NCI-H69 (cell line): ENCODE measurements around the gene HTR1D.
"Not testable (repeated sequence)": the region's sequence is repeated elsewhere in the genome, so short reads cannot be mapped to it uniquely, and the experiment has no call there.

ENCODE experiments used
- DNase-seq: peaks from one replicate; lab custom pipeline; 2025; lab: John Stamatoyannopoulos, UW

Gene HTR1D

DNA sequence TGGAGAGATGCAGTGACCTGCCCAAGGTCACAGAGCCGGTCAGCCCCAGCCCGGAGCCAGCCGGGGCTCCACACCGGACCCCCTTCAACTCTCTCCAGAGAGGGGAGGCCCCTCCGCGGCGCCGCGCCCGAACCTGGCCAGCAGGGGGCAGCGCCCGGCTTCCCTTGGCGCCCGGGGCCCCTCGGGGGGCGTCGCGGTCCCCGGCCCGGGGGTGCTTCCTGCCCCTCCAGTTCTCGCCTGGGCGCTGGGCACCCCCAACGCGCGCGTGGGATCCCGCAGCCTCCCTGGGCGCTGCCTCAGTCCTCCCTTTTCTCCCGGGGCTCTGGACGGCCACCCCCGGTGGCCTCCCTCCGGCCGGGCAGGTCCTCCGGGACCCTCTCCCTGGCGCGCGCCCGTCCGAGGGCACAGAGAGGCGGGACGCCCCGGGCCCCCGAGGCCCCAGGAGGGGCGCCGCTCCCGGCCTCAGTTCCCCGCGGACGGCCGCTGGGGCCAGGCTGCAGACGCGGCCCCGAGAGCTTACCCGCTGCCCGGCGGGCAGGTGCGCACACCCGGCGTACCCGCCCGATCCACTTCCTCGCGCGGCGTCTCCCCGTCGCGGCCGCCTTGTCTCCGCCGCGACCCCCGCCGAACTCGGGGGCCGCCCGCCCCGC lies 406 bp downstream of the HTR1D start:
- DNase-seq = peak; percentile 42

DNA sequence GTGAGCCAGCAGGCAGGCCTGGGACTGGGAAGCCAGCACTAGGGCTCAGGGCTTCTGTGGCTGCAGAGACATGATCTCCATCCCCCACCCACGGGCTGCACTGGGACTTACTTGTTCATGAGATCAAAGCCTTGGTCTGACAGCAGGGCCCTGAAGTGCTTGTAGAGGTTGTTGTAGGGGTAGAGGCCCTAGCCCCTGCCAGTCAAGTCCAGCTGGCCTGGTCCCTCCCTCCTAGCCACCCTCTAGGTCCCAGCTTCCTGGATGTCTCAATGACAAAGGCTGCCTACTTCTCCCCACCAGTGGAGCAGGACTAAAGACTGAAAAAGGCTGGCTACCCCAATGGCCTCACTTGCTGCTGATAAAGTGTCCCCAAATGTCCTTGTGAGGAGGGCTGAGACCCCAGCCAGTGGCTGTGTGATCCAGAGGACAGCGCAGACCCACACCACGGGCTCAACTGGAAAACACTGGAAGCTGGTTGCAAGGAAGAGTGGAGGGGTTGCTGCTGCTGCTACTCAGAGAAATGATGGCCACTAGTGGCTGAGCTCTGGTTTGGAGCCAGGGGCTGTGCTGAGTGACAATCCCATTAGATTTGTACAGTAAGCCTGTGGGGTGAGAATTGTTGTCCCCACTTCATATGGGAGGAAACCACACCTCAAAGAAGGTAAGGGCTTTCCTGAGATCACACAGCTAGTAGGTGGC lies 1.4 kb downstream of the HTR1D start:
- no peak for DNase-seq

DNA sequence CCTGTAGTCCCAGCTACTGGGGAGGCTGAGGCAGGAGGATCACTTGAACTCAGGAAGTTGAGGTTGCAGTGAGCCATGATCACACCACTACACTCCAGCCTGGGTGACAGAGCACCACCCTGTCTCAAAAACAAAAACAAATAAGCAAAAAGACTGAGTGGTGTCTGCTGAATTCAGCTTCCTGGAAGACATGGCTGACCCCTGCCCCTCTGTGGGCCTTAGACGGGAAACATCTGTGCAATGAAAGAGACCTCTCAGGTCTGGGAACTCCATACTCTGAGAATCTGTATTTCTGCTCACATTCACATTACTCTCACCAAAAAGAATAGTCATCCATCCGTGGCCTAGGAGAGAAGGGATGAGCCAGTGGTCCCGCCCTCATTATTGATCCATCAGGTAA lies 2.0 kb downstream of the HTR1D start:
- no peak for DNase-seq

DNA sequence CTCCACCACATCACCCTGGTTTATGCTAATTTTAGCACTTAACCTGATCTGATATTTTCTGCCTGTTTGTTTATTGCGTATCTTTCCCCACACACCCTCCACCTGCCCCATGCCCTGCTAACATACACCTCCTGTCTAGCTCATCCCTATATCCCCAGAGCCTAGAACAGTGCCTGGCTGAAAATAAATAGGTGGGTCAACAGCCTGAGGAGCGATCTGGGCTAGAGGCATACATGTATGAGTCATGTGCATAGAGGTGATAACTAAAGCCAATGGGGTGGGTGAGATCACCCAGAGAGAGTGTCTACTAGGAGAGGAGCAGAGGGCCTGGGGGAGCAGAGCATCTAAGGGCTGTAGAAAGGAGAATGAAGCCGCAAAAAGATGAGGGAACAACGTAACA lies 2.7 kb downstream of the HTR1D start:
- DNase-seq = no peak

DNA sequence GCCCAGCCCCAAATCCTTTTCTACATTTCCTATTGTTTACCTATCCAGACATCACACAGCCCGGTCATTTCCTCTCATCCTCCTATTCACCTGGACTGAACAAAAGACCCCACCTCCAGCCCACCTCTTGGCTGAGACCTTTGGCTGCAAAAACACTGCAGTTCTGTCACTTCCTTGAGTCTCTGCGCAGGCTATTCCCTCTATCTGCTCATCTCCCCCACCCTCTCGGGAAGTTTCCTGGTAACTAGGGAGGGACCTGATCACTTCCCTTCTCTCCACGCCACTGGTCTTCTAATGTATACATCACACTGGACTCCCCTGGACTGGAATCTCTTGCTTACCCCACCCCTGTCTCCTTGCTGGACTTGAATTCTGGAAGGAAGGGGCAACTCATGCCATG lies 5.3 kb downstream of the HTR1D start:
- DNase-seq = peak; percentile 10

DNA sequence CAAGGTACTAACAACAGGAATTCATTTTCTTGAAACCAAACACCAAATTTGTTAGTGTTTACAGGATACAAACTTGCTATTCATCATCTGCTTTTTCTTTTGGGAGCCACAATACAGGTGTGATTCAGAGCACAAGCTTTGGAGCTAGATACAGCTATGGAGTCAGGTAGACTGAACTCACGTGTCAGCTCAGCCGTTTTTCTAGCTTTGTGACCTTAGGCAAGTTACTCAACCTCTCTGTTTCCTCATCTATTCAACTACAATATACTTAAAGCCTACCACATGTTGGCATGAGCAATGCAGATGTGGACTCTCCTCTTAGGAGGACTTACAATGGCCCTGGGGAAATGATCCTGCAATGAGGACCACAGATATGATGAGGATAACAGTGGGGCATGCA lies 6.3 kb downstream of the HTR1D start:
- DNase-seq = no peak

DNA sequence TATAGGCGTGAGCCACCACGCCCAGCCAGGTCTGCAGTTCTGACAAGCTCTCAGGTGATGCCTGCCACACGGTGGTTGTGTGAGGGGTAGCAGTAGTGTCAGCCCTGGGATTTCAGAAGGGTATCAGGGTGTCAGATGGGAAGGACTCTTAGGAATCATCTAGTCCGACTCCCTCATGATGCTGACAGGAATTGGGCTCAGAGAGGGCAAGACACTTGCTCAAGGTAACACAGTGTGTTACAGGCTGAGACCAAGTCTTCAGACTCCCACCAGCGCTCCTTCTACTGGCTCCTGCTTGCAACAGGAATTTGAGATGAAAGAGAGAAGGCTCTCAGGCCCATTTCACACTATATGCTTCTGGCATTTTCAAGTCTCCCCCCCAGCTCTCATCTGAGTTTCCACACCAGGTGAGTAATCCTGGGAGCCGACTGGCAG lies 6.9 kb downstream of the HTR1D start:
- peak; percentile 40 for DNase-seq

DNA sequence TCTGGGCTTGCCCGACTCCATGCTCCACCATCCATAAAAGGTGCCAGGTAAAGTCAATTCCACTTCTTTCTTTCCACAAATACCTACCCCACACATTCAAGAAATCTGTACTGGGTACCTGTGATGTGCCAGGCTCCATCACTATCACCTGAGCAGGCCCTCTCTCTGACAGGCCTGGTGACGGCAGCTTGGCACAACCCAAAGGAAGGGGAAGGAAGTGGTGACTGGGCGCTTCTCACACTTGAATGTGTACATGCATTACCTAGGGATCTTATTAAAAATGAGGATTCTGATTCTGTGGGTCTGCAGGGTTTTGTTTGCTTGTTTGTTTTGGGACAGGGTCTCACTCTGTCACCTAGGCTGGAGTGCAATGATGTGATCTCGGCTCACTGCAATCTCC lies 7.5 kb downstream of the HTR1D start:
- DNase-seq = no peak

DNA sequence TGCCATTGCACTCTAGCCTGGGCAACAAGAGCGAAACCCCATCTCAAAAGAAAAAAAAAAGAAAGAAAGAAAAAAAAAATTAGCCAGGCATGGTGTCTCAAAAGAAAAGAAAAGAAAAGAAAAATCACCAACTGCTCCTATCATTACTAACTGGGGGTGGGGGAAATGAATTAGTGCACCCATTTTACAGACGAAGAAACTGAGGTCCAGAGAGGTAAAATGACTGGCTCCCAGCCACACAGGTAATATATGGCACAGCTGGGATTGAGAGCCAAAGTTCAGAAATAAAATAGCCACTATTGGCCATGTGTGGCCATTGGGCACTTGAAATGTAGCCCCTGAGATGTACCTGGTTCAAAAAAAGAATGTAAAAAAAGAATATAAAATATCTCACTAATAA lies 8.8 kb downstream of the HTR1D start:
- DNase-seq = no peak

DNA sequence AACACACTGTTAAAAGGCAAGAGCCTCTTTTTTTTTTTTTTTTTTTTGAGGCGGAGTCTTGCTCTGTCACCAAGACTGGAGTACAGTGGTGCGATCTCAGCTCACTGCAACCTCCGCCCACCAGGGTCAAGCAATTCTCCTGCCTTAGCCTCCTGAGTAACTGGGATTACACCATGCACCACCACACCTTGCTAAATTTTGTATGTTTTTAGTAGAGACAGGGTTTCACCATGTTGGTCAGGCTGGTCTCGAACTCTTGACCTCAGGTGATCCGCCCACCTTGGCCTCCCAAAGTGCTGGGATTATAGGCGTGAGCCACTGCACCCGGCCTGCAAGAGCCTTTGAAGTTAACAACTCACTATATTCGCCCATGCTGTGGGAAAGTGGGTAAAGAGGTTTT lies 9.6 kb downstream of the HTR1D start:
- not testable (repeated sequence) for DNase-seq

DNA sequence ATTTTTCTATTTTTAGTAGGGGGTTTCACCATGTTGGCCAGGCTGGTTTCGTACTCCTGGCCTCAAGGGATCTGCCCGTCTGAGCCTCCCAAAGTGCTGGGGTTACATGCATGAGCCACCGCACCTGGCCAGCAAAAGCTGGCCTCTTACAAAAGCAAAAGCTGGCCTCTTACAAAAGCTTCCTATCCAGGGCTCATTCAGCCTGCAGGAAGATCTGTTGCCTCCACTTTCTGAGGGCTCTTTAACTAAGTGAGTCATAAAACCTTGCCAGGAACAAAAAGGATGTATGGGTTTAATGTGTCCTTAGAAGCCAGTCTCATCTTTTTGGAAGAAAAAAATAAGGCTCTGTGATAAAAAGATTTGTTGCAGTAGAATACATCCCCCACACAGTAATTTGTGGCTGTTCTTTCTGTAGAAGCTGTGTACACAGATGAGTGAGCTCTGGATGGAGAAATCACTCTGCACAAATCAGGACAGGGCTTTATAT lies 15.0 kb downstream of the HTR1D start:
- DNase-seq = peak; percentile 2

DNA sequence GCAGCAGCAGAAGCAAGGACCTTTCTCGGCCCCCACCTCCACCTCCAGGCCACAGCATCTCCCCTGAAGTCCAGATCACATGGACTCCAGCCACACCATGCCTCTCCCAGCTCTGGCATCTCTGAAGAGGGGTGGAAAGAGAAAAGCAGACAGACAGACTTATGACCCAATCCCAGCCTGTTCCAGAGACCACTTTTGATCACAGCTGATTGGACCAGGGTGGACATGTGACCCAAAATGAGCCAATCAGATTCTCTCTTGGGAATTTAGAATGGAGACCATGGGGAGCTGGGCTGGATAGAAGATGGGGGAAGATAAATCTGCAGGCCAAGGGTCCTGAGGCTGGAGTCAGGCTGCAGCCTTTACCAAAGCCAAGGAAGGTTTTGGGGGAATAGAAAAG lies 16.4 kb downstream of the HTR1D start:
- DNase-seq = no peak

DNA sequence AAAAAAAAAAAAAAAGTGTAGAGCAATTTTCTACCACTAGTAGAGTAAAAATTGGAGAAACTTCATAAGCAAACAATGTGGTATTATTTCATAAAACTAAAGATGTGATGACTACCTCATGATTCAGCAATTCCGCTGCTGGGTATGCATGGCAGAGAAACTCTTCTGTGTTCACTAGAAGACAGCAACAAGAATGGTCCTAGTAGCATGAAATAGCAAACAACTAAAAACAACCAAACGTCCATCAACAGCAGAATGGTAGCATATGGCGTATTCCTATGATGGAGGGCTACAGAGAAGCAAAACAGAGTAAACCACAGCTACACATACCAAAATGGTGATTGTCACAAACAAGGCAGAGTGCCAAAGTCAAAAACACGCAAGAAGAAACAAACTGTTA lies 18.9 kb downstream of the HTR1D start:
- no peak for DNase-seq

DNA sequence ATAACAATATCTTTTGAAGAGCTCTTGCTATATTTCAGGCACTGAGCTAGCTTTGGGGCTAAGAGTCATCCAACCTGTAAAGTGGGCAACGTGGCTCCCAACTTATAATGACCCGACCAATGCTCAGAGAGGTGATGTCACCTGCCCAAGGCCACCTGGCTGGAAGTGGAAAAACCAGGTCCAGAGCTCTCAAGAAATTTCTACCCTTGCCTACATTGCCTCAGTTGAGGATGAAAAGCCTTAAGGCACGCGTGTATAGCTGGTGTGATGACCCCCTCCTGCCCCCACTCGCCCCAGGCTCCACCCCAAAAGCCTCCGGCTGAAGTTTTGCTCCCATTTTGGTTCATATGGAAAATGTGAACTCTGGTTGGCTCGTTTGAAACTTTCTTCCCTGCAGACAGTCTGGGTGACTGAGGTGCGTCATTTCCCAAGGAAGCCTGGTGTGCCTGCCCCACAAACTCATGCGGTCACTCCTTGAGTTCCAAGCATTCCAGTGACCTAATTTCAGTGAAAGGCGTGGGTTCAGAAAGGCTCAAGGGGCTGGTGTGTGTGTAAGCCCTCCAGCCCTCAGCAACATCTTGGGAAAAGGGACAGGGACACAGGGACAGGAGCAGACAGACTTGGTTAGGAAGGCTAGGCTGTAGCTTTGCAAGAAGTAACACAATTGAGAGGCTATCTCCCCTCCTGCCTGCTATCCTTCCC lies 20.5 kb downstream of the HTR1D start:
- DNase-seq = no peak

DNA sequence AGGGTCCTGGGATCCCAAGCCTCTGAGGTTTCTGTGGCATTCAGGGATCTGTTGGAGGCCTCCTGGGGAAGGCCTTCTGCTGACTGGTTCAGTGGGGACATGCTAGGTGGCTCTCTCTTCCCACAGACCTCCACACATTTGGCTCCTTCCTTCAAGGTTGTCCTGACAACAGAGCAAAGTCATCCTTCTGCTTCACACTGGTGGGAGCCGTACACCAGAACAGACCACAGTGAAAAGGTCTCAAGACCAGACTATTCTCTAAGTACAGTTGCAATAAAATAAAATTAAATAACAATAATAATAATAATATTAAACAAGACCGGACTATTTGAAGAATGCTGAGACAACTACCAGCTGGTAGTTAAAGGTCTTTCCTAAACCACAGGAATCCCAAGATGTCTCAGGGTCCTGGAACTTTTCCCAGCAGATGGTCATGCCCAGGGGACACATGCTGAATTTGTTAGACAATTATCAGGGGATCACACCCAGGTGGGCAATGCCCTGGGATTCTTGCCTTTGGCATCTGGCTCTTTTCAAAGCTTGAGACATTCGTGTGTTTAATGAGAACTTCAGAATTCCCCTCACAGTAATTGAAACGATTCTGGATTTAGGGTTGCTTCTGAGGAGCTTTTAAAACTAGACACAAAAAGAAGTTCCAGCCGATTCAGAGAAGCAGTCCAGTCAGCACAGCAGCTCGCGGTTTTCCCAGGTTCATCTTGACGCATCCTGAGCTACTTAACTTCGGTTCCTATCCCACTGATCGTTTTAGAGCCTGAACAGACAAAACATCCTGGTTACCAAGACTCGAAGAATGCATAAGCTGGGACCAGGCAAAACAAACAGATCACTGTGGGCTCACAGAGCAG lies 22.9 kb downstream of the HTR1D start:
- peak; percentile 6 for DNase-seq

DNA sequence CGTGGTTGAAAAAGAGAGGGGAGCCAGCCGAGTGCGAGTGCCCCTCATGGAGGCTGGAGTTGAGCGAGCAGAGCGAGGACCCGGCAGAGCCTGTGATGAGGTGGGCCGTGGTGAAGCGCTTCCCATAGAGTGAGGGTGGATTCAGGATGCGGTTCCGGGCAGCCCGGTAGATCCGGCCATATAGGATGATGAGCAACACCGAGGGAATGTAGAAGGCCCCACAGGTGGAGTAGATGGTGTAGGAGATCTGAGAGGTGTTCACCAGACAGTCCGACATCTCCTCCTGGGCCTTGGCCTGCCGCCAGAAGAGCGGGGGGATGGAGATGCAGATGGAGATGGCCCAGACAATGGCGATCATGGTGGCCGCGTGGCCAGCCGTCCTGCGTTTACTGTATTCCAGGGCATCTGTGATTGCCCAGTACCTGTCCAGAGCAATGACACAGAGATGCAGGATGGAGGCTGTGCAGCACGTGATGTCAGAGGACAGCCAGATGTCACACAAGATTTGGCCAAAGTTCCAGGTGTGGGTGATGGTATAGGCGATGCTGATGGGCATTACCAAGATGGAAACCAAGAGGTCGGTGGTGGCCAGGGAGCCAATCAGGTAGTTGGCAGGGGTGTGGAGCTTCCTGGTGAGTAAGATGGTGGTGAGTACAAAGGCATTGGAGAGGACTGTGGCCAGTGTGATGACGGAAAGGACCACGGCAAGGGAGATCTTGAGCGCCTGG lies 23.7 kb downstream of the HTR1D start:
- DNase-seq = no peak

DNA sequence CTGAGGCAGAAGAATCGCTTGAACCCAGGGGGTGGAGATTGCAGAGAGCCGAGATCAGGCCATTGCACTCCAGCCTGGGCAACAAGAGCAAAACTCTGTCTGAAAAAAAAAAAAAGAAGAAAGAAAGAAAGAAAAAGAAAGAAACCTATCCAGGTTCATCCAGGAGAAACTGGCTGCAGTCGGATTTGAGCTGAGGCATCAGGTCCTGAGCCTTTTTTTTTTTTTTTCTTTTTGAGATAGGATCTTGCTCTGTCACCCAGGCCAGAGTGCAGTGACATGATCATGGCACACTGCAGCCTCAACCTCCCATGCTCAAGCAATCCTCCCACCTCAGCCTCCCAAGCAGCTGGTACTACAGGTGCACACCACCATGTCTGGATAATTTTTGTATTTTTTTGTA lies 26.1 kb downstream of the HTR1D start:
- no peak for DNase-seq

DNA sequence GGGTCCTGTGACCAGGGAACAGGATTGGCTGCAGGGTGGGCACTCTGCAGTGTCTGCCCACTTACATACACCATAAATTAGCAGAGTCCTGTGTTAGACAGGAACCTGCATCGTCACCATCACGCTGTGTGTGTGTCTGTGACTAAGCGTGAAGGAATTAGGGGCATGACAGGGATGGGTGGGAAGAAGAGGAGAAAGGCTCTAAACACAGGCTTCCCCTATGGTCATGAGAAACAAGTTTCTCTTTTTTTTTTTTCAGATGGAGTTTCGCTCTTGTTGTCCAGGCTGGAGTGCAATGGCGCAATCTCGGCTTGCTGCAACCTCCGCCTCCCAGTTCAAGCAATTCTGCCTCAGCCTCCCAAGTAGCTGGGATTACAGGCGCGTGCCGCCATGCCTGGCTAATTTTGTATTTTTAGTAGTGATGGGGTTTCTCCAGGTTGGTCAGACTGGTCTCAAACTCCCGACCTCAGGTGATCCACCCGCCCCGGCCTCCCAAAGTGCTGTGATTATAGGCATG lies 28.3 kb downstream of the HTR1D start:
- DNase-seq = not testable (repeated sequence)

DNA sequence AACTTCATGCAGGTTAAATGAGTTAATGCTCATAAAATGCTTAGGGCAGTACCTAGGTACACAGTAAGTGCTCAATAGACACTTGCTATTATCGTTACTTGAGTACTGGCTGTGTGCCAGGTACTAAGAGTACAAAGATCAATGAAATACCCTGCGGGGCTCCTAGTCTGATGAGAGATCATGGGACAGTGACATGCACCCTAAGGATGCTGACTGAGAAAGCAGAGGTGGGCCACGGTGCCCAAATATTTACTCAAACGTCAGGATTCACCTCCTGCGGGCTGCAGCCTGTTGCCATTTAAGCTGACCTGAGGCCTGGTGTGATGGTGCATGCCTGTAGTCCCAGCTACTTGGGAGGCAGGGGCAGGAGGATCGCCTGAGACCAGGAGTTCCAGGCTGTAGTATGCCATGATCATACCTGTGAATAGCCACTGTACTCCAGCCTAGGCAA lies 28.8 kb downstream of the HTR1D start:
- DNase-seq = peak; percentile 91

DNA sequence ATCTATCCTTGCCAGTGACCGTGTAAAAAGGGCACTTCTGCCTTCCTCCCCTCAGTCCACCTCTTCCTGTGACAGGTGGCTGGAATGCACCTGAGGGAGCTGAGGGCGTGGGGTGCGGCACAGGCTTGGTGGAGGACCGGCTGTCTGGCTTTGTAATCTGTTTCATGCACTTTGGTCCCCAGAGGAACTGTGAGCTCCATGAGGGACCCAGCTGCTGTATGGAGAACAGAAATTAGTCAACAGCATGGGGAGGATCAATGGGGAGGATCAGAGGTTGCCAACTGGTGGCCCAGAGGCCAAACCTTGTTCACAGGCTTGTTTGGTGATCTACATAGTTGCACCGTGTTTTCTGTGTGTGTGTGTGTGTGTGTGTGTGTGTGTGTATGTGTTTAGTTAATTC lies 29.7 kb downstream of the HTR1D start:
- peak; percentile 39 for DNase-seq

DNA sequence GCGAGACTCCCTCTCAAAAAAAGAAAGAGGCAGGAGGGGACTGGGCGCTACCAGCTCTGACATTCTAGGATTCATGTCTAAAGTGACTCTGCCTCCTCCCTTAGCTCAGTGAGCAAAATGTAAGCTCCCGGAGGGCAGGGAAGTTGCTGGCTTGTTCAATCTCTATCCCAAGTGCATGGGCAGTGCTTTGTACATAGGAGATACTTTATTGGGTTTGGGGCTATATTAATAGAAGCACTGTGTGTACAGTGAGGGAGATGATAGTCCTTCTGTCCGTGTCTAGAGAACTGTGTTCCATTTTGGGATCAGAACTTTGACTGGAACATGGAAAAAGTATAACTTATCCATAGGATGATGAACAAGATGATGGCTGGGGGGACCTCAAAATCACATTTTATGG lies 31.9 kb downstream of the HTR1D start:
- no peak for DNase-seq
